ENCODE results near the gene PCDHGA12.
A peak's percentile ranks its signal among the peaks of the same experiment; 100 is the strongest.
"Not testable (repeated sequence)": the region's sequence is repeated elsewhere in the genome, so short reads cannot be mapped to it uniquely, and the experiment has no call there.

The PCDHGA12 gene

GRCh38 chr5:141393267-141393666 lies 37.0 kb upstream of the PCDHGA12 start:
- peaks cover 5% of the 10 kb centered on the region; the same call in 1 of the 2 replicates for H3K36me3 ChIP-seq (ENCODE audit: control insufficient read depth, insufficient read depth, low read length)
- 0 out of 2 replicates have a peak, but pooled peaks cover 3% of the 10 kb centered on the region for H3K27me3 ChIP-seq (ENCODE audit: control insufficient read depth, insufficient read depth, low read length)
- H3K4me3 ChIP-seq (ENCODE audit: low read depth, low read length): no peak overlapping the region
- H3K27ac ChIP-seq (ENCODE audit: low read depth, low read length): no peak overlapping the region
- no peak overlapping the region for H3K9ac ChIP-seq (ENCODE audit: low read depth, low read length)
- peaks cover 81% of the 10 kb centered on the region for H3K9me3 ChIP-seq (ENCODE audit: control insufficient read depth, insufficient read depth, low read length)
- no peaks in the 10 kb centered on the region for H3K4me1 ChIP-seq (ENCODE audit: control insufficient read depth, insufficient read depth, low read length)

GRCh38 chr5:141394401-141395187 lies 35.7 kb upstream of the PCDHGA12 start:
- H3K27ac ChIP-seq (ENCODE audit: low read depth, low read length); H3K36me3 ChIP-seq (ENCODE audit: control insufficient read depth, insufficient read depth, low read length); H3K4me1 ChIP-seq (ENCODE audit: control insufficient read depth, insufficient read depth, low read length); H3K9ac ChIP-seq (ENCODE audit: low read depth, low read length); H3K4me3 ChIP-seq (ENCODE audit: low read depth, low read length); H3K27me3 ChIP-seq (ENCODE audit: control insufficient read depth, insufficient read depth, low read length): not testable (repeated sequence)
- H3K9me3 ChIP-seq (ENCODE audit: control insufficient read depth, insufficient read depth, low read length): peaks cover 81% of the 10 kb centered on the region

GRCh38 chr5:141397756-141398551 lies 32.4 kb upstream of the PCDHGA12 start, which contains the start of gene PCDHGB5:
Gene PCDHGB5, plus strand, starts transcription at chr5:141397947. Its CDS starts 181 bp downstream, at chr5:141398128.
- peaks cover 57% of the 10 kb centered on the region for H3K9me3 ChIP-seq (ENCODE audit: control insufficient read depth, insufficient read depth, low read length)
- not testable (repeated sequence) for H3K27ac ChIP-seq (ENCODE audit: low read depth, low read length); H3K4me1 ChIP-seq (ENCODE audit: control insufficient read depth, insufficient read depth, low read length); H3K27me3 ChIP-seq (ENCODE audit: control insufficient read depth, insufficient read depth, low read length); H3K36me3 ChIP-seq (ENCODE audit: control insufficient read depth, insufficient read depth, low read length); H3K9ac ChIP-seq (ENCODE audit: low read depth, low read length); H3K4me3 ChIP-seq (ENCODE audit: low read depth, low read length)

- no peak overlapping the region for H3K27ac ChIP-seq (ENCODE audit: low read depth, low read length)
- H3K9me3 ChIP-seq (ENCODE audit: control insufficient read depth, insufficient read depth, low read length): peaks cover 50% of the 10 kb centered on the region
- H3K4me3 ChIP-seq (ENCODE audit: low read depth, low read length): no peak overlapping the region
- no peaks in the 10 kb centered on the region for H3K27me3 ChIP-seq (ENCODE audit: control insufficient read depth, insufficient read depth, low read length)
- H3K36me3 ChIP-seq (ENCODE audit: control insufficient read depth, insufficient read depth, low read length): no peaks in the 10 kb centered on the region
- no peak overlapping the region for H3K9ac ChIP-seq (ENCODE audit: low read depth, low read length)
- H3K4me1 ChIP-seq (ENCODE audit: control insufficient read depth, insufficient read depth, low read length): no peaks in the 10 kb centered on the region
Measured at GRCh38 chr5:141398608-141399007, 31.7 kb upstream of the PCDHGA12 start.

- Histone ChIP-seq H3K9ac (ENCODE audit: low read depth, low read length) (no peak overlapping the region), H3K36me3 (ENCODE audit: control insufficient read depth, insufficient read depth, low read length) (no peaks in the 10 kb centered on the region), H3K4me1 (ENCODE audit: control insufficient read depth, insufficient read depth, low read length) (no peaks in the 10 kb centered on the region), H3K27ac (ENCODE audit: low read depth, low read length) (no peak overlapping the region), H3K9me3 (ENCODE audit: control insufficient read depth, insufficient read depth, low read length) (peaks cover 43% of the 10 kb centered on the region), H3K4me3 (ENCODE audit: low read depth, low read length) (no peak overlapping the region), H3K27me3 (ENCODE audit: control insufficient read depth, insufficient read depth, low read length) (no peaks in the 10 kb centered on the region)
Measured at GRCh38 chr5:141399555-141400258, 30.6 kb upstream of the PCDHGA12 start.

- H3K9ac ChIP-seq (ENCODE audit: low read depth, low read length): no peak within 1 kb of the TSS
- H3K36me3 ChIP-seq (ENCODE audit: control insufficient read depth, insufficient read depth, low read length): no peaks in the 10 kb centered on the region
- H3K27me3 ChIP-seq (ENCODE audit: control insufficient read depth, insufficient read depth, low read length): no peaks in the 10 kb centered on the region
- no peak within 1 kb of the TSS for H3K4me3 ChIP-seq (ENCODE audit: low read depth, low read length)
- H3K27ac ChIP-seq (ENCODE audit: low read depth, low read length): no peak within 1 kb of the TSS
- peaks cover 26% of the 10 kb centered on the region for H3K9me3 ChIP-seq (ENCODE audit: control insufficient read depth, insufficient read depth, low read length)
- H3K4me1 ChIP-seq (ENCODE audit: control insufficient read depth, insufficient read depth, low read length): no peaks in the 10 kb centered on the region
Measured at GRCh38 chr5:141402553-141403243, 27.6 kb upstream of the PCDHGA12 start, which contains the start of gene PCDHGA9. Gene PCDHGA9, plus strand, starts transcription at chr5:141402778. Its CDS starts 175 bp downstream, at chr5:141402953.

- Histone ChIP-seq H3K4me3 (ENCODE audit: low read depth, low read length) (no peak overlapping the region), H3K9me3 (ENCODE audit: control insufficient read depth, insufficient read depth, low read length) (peaks cover 25% of the 10 kb centered on the region)
Measured at GRCh38 chr5:141403387-141403786, 26.9 kb upstream of the PCDHGA12 start.

GRCh38 chr5:141407790-141408505 lies 22.4 kb upstream of the PCDHGA12 start, which contains the start of gene PCDHGB6:
Gene PCDHGB6, plus strand, starts transcription at chr5:141408021. Its CDS starts 182 bp downstream, at chr5:141408203.
- Histone ChIP-seq H3K27me3 (ENCODE audit: control insufficient read depth, insufficient read depth, low read length) (peaks cover 13% of the 10 kb centered on the region), H3K4me3 (ENCODE audit: low read depth, low read length) (peak within 1 kb of the TSS; percentile 76), H3K9ac (ENCODE audit: low read depth, low read length) (peak within 1 kb of the TSS; percentile 44; the same call in 1 of the 2 replicates)
- not testable (repeated sequence) for H3K4me1 ChIP-seq (ENCODE audit: control insufficient read depth, insufficient read depth, low read length); H3K36me3 ChIP-seq (ENCODE audit: control insufficient read depth, insufficient read depth, low read length); H3K9me3 ChIP-seq (ENCODE audit: control insufficient read depth, insufficient read depth, low read length); H3K27ac ChIP-seq (ENCODE audit: low read depth, low read length)

More at GRCh38 chr5:141403387-141403786, 26.9 kb upstream of the PCDHGA12 start:
- H3K4me1 ChIP-seq (ENCODE audit: control insufficient read depth, insufficient read depth, low read length): peaks cover under 1% of the 10 kb centered on the region; the same call in 1 of the 2 replicates
- no peaks in the 10 kb centered on the region for H3K36me3 ChIP-seq (ENCODE audit: control insufficient read depth, insufficient read depth, low read length)
- no peak overlapping the region for H3K27ac ChIP-seq (ENCODE audit: low read depth, low read length)
- H3K9ac ChIP-seq (ENCODE audit: low read depth, low read length): no peak overlapping the region
- peaks cover 1% of the 10 kb centered on the region for H3K27me3 ChIP-seq (ENCODE audit: control insufficient read depth, insufficient read depth, low read length)

- no peak overlapping the region for H3K27ac ChIP-seq (ENCODE audit: low read depth, low read length)
- H3K9ac ChIP-seq (ENCODE audit: low read depth, low read length): no peak overlapping the region
- H3K27me3 ChIP-seq (ENCODE audit: control insufficient read depth, insufficient read depth, low read length): peaks cover 13% of the 10 kb centered on the region
- no peak overlapping the region for H3K4me3 ChIP-seq (ENCODE audit: low read depth, low read length)
- H3K4me1 ChIP-seq (ENCODE audit: control insufficient read depth, insufficient read depth, low read length): peaks cover 3% of the 10 kb centered on the region; the same call in 1 of the 2 replicates
- H3K36me3 ChIP-seq (ENCODE audit: control insufficient read depth, insufficient read depth, low read length): no peaks in the 10 kb centered on the region
- H3K9me3 ChIP-seq (ENCODE audit: control insufficient read depth, insufficient read depth, low read length): peaks cover 6% of the 10 kb centered on the region; the same call in 1 of the 2 replicates
Measured at GRCh38 chr5:141409598-141410306, 20.6 kb upstream of the PCDHGA12 start.
